Upper lobe of left lung (tissue), 4 donors: ENCODE measurements around the gene PCYOX1L.

Experiments used
- CTCF ChIP-seq, 6 experiments: fragments of 450-650 bp in 4 of 6; fragments of 200-600 bp in 2 of 6; sonication (generic) in 2 of 6; IDR thresholded peaks; one replicate each; pipeline ENCODE4 v1.5.1; 2016 to 2019; ENCODE audit warnings: antibody characterized with exemption in 6 of 6
- EP300 ChIP-seq, 4 donors: sonication (generic); formaldehyde crosslinking; IDR thresholded peaks; one replicate each; pipeline ENCODE4 v1.5.1; 2017; ENCODE audit warnings: antibody characterized with exemption in 4 of 4, control low read depth in 2 of 4
- POLR2A ChIP-seq, 4 donors: fragments of 450-650 bp; IDR thresholded peaks; one replicate each; pipeline ENCODE4 v1.5.1; 2016 to 2017; ENCODE audit warnings: antibody characterized with exemption in 4 of 4, mild to moderate bottlenecking in 2 of 4
- POLR2AphosphoS5 ChIP-seq, 2 donors: sonication (generic); formaldehyde crosslinking; IDR thresholded peaks; one replicate each; pipeline ENCODE4 v1.5.1; 2017; ENCODE audit warnings: antibody characterized with exemption in 2 of 2

DNA sequence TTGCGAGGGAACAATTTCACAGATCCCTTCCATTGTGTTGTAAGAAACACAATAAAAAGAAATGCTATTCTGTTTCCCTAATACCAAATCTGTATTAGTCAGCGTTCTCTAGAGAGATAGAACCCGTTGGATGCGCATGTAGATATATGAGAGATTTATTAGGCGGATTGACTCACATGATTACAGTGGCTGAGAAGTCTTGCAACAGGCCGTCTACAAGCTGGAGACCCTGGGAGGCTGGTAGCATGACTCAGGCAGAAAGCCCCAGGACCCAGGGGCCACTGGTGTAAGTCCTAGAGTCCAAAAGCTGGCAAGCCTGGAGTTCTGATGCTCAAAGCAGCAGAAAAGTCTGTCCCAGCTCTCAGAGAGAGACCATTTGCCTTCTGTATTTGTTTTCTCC is 39.7 kb downstream of the PCYOX1L start:
- TF ChIP-seq CTCF (IDR thresholded peaks at IDR 0.05) (no peak), POLR2AphosphoS5 (IDR thresholded peaks at IDR 0.05) (no peak), POLR2A (IDR thresholded peaks at IDR 0.05) (no peak), EP300 (IDR thresholded peaks at IDR 0.05) (no peak)
